GM19099 (cell line): Measurements from ENCODE around the gene TYW1.

ENCODE experiments used
- POLR2A ChIP-seq: IDR thresholded peaks from 3 replicates; pipeline ENCODE4 v1.6.1; 2011; ENCODE audit warnings: low read depth; ENCODE audit not compliant: insufficient read length; ENCODE audit errors: extremely low read depth

The TYW1 gene, protein sequence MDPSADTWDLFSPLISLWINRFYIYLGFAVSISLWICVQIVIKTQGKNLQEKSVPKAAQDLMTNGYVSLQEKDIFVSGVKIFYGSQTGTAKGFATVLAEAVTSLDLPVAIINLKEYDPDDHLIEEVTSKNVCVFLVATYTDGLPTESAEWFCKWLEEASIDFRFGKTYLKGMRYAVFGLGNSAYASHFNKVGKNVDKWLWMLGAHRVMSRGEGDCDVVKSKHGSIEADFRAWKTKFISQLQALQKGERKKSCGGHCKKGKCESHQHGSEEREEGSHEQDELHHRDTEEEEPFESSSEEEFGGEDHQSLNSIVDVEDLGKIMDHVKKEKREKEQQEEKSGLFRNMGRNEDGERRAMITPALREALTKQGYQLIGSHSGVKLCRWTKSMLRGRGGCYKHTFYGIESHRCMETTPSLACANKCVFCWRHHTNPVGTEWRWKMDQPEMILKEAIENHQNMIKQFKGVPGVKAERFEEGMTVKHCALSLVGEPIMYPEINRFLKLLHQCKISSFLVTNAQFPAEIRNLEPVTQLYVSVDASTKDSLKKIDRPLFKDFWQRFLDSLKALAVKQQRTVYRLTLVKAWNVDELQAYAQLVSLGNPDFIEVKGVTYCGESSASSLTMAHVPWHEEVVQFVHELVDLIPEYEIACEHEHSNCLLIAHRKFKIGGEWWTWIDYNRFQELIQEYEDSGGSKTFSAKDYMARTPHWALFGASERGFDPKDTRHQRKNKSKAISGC

DNA sequence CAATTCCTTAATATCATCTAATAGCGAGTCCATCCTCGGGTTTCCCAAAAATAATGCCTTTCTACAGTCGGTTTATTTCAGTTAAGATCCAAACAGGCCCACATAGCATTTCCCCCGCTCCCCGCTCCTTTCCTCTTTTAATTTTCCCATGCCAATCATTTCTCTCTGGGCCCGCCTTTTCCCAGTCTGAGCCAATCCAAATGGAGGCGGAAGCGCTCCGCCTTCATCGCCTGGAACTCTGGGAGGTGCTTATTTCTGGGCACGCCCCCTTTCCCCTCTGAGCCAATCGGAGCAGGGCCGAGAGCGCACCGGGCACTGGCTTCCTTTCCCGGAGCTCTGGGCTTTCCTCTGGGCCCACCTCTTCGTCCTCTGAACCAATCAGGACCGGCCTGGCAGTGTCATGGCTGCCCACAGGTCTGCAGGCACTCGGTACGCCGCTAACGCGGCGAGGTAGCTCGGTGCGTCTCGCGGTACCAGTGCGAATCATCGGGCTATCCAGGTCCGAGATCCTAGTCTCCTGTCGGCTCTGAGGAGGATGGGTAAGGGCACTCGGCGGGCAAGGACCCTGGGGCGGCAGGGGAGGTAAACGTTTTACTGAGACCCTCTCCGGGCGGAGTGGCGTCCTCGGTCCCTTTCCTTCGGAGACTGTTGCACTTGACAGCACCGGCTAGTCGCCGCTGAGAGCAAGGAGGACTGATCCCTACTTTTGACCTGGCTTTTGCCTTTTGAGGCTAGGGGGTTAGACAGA lies at the start of gene TYW1:
TYW1 (plus strand) TSS at position 390 of the 748 bp plus-strand sequence; CDS start at position 536, 146 bp downstream.
- peak; percentile 88 for TF ChIP-seq POLR2A

DNA sequence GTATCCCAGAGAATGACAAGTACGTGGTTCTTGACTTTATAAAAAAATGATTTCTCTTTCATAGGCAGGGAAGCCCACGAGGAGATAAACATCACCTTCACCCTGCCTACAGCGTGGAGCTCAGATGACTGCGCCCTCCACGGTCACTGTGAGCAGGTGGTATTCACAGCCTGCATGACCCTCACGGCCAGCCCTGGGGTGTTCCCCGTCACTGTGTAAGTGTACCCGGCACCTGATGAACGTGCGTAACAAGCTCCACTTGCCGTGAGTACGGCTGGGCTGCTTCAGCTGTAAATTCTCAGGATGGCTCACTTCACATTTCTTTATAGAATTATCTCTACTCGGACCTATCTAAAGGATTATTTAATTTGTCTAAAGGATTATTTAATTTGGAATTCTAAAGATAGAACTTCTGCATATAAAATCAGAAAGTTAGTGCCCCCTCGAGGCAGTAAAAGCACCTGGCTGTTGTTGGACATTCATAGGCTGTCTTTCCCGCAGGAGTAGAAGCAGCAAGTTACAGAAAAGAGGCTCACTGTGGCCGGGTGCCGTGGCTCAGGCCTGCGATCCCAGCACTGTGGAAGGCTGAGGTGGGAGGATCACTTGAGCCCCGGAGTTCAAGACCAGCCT lies 48.0 kb upstream of the TYW1 start:
- no peak for TF ChIP-seq POLR2A

DNA sequence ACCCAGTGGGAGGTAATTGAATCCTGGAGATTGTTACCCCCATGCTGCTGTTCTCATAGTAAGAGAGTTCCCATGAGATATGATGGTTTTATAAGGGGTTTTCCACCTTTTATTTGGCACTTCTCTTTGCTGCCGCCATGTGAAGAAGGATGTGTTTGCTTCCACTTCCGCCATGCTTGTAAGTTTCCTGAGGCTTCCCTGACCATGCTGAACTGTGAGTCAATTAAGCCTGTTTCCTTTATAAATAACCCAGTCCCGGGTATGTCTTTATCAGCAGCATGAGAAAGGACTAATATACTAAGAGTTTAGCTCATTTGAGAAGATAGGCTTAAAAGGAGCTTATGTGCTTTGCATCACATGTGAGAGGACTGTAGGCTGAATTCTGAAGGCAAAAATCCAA lies 46.3 kb upstream of the TYW1 start:
- no peak for TF ChIP-seq POLR2A

DNA sequence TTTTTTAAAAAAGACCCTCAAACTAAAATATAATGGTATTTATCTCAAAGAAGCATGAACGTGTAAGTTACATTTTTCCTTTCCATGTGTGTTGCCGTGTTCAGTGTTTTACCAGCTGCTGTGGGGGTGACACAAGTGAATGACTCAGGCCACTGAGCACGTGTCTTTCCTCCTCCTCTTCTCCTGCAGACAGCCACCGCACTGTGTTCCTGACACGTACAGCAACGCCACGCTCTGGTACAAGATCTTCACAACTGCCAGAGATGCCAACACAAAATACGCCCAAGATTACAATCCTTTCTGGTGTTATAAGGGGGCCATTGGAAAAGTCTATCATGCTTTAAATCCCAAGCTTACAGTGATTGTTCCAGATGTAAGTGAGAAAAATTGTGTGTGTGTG lies 45.9 kb upstream of the TYW1 start:
- no peak for TF ChIP-seq POLR2A

DNA sequence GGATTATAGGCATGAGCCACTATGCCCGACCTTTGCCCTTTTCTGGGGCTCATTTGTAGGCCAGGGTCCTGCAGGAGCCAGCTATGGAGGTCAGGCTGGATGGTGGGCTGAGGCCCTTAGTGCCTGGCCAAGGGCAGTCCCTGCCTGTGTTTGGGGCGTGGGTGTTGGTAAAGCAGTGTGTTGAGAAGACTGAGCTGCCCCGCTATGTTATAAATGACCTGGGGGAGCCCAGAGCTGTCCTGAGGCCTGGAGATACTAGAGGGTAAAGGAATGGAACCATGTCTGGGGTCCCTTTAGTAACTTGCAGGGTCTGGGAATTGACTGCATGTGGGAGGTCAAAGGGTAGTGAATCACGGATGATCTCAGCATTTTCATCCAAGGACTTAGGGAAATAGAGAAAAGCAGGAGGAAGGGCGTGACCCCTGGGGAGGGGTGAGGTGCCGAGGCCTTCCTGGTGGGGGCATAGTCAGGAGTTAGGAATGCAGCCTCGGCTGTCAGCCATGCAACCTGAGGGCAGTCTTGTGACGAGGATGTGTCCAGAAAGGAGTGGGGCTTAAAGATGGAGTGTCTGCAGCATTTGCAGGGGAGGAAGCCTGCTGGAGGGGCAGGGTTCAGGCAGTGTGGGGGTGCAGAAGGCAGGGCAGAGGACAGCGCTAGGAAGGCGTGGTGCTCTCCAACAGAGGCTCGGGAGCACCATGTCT lies 44.1 kb upstream of the TYW1 start:
- TF ChIP-seq POLR2A = no peak

DNA sequence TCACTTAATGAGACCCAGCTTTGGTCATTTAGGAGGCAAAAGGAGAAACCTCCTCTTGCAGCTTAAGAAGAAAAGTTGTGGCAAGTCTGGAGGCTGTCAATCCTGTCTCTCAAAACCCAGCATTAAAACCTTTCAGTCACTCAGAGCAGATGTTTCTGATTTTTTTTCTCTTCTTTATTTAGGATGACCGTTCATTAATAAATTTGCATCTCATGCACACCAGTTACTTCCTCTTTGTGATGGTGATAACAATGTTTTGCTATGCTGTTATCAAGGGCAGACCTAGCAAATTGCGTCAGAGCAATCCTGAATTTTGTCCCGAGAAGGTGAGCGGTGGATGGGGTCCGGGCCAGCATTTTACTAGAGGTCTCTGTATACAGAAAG lies 43.6 kb upstream of the TYW1 start:
- no peak for TF ChIP-seq POLR2A

DNA sequence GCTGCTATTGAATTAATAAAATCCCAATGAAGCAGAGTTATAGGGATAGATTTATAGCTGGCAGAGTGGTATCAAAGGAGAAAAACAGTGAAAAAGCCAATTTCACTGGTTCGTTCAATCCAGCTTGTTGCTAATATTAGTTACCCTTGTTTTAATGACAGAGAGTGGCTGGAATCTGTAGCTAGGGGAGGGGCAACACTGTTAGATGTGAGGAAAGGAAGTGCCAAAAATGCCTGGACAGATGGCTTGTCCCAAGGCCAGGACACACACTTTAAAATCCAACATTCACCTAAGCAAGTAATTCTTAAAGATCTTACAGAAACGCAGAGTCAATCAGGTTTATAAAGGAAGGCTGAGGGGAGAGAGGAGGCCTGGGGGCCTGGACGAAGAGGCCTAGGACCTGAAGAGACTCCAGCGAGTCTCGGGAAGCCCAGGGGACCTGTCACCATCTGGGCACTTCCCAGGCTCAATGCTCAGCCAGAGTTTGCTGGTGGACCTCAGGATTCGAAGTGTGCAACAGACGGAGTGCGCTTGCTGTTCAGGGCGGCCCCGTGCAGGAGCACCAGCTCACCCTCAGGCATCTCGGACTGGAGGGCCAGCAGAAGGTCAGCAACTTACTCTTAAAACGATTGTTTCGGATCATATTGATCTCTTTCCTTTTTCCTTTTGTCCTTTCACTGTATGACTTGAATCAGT lies 38.9 kb upstream of the TYW1 start:
- no peak for TF ChIP-seq POLR2A

DNA sequence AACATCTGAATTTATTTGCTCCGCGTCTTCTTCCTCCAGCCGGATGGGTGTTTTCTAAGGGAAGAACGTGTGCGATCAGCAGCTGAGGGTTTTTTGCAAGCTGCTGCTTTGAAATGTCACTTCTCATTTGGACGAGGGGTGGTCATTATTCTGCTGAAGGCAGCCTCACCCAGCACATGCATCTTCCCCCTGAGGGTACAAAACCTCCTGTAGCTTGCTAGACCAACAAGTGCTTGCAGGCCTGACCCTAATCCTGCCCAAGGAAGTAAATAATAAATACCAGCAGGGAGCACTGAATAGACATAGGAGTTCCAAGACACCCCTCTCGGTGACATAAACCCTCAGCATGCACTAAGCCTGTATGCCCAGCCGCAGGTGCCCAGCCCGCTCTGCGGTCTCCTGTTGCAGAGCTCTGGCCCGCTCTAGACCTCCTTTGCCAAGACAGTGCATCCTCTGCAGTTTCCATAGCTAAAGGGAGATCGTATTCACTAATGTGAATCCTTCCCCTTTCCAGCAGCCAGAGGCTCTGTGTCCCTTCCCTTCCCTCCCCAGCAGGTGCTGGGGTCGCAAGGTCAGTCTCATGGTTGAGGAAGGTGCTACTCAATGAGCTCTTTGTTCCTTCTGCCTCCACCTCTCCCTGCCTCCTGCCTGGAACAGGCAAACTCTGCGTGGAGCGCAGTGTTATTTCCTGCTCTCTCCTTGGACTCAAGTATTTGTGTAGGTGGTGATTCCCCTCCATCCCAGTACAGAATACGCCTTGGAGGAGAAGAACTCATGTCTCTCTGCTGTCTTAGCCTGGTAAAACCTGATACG lies 37.9 kb upstream of the TYW1 start:
- TF ChIP-seq POLR2A = no peak

DNA sequence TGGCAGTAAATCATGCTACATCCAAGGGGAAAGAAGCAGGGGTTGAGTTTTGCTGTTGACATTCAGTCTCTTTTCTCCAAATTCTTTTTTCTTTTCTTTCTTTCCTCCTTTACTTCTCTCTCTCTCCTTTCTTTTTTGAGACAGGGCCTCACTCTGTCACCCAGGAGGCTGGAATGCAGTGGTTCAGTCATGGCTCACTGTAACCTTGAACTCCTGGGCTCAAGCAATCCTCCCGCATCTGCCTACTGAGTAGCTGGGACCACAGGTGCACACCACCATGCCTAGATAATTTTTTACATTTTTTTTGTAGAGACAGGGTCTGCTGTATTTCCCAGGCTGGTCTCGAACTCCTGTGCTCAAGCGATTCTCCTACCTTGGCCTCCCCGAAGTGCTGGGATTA lies 36.4 kb upstream of the TYW1 start:
- no peak for TF ChIP-seq POLR2A

DNA sequence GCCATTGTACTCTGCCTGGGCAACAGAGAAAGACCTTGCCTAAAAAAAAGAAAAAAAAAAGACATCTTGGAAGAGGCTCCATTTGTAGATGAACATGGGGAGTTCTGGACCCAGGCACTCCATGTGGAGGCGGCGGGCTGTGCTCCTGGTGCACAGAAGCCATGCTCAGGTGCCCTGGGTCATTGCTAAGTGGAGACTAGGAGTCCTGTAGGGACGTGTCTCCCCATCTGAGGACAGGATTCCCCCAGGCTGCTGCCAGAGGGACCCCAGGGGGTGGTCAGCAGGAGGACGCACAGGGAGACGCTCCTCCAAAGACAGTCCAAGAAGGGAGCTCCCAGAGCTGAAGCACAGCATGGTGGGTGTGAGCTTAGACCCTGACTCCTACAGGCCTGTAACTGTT lies 35.5 kb upstream of the TYW1 start:
- no peak for TF ChIP-seq POLR2A

DNA sequence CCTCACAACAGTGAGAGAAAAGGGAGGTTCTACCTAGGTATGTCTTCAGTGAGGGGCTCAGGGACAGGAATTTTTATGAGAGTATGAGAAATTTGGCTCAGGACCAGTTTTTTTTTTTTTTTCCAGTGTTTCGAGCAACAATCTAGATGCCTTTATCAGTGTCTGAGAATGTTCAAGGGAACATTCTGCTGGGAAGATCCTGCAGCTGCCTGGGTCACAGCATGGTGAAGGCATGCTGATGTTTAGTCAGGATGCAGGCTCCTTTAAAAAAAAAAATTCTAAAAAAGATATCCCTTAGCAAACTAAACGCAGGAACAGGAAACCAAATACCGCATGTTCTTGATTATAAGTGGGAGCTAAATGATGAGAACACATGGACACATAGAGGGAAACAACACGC lies 32.2 kb upstream of the TYW1 start:
- no peak for TF ChIP-seq POLR2A

DNA sequence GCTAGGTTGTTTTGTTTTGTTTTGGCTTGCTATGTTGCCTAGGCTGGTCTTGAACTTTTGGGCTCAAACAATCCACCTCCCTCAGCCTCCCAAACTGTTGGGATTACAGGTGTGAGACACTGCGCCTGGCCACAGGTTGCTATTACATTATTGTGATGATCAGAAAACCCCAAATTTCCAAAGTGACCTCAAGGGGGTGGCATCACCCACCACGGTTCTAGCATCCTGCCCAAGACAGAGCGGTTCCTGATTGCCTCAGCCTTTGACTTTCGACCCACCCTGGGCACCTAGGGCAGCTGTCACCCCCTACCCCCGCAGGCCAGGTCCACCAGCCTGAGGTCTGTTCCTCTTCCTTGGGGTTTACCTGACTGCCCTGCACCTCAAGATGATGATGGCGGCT lies 29.6 kb upstream of the TYW1 start:
- TF ChIP-seq POLR2A = no peak

DNA sequence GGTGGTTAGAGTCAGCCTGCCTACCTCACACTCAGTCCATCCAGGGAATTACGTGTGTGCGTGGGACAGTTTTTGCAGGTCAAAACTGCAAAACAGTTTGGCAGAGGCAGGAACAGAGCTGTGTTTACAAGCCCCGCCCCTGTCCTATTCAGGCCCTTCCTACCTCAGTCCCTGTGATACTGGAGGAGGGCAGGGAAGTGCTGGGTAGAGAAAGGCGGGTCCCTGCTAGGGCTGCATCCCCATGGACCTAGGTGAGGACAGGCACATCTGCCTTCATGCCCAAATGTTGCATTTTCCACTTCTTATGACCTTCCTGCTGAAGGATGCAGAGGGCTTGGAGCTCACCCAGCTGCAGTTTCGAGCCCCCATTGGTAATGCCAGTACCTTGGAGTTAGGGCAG lies 26.3 kb upstream of the TYW1 start:
- TF ChIP-seq POLR2A = no peak
